B cell (primary cell): ENCODE measurements around the gene FARP1. TPM values are rescaled to one million over a fixed set of nuclear protein-coding genes. Genes with fewer than 3 reads are reported as not detected.

Experiments
- ATAC-seq: fragments of 200-7000 bp; cut with Tn5 transposase; one replicate; pipeline ENCODE4 v1.10.0; 2021; ENCODE audit warnings: low read depth, mild to moderate bottlenecking, moderate number of reproducible peaks, moderate library complexity
- CTCF ChIA-PET: fragments of 350-600 bp; sonication (Branson Sonifier 250); formaldehyde crosslinking; loops from one replicate; lab custom pipeline; 2021; ENCODE audit warnings: antibody characterized with exemption, inconsistent platforms; lab: Charles Lee
- POLR2A ChIA-PET: fragments of 350-600 bp; sonication (Branson Sonifier 250); formaldehyde crosslinking; loops from one replicate; lab custom pipeline; 2021; ENCODE audit warnings: antibody characterized with exemption; lab: Charles Lee
- DNase-seq: peaks from one replicate; pipeline ENCODE4 v3.0.0; 2013
- H2AFZ ChIP-seq: 2 replicates; pipeline ENCODE4 v1.6.1; 2012; ENCODE audit warnings: mild to moderate bottlenecking, low read depth, low read length; ENCODE audit not compliant: insufficient read depth, poor library complexity, severe bottlenecking
- H3K27ac ChIP-seq, 2 donors: 1 replicate in 1 of 2; 2 replicates in 1 of 2; pipeline ENCODE4 v1.5.1; 2012 to 2013; ENCODE audit warnings: low read length in 2 of 2, mild to moderate bottlenecking in 2 of 2, moderate library complexity in 1 of 2
- H3K27me3 ChIP-seq, 4 experiments: fragments of 200-600 bp in 1 of 4; sonication (generic) in 1 of 4; replicated peaks in 1 of 4; 1 replicate in 2 of 4; 2 replicates in 2 of 4; pipeline versions ENCODE4 v1.6.1 to v1.7.0; 2013 to 2016; ENCODE audit warnings: low read length in 3 of 4, mild to moderate bottlenecking in 2 of 4, mixed read lengths in 1 of 4, moderate library complexity in 1 of 4; ENCODE audit not compliant: insufficient read depth in 4 of 4, control insufficient read depth in 3 of 4; ENCODE audit errors: control extremely low read depth in 1 of 4
- H3K36me3 ChIP-seq, 2 experiments: replicated peaks in 1 of 2; 1 replicate in 1 of 2; 2 replicates in 1 of 2; pipeline versions ENCODE4 v1.6.1 to v1.7.1; 2013; ENCODE audit warnings: low read length in 1 of 2; ENCODE audit not compliant: insufficient read depth in 2 of 2, control insufficient read depth in 1 of 2; ENCODE audit errors: control extremely low read depth in 1 of 2, extremely low read depth in 1 of 2
- H3K4me1 ChIP-seq, 2 donors: fragments of 200-600 bp in 1 of 2; sonication (generic) in 1 of 2; 1 replicate in 1 of 2; 2 replicates in 1 of 2; pipeline versions ENCODE4 v1.5.1 to v1.6.1; 2013 to 2017; ENCODE audit warnings: low read length in 2 of 2; ENCODE audit not compliant: control insufficient read depth in 2 of 2, insufficient read depth in 2 of 2
- H3K4me2 ChIP-seq: replicated peaks from 2 replicates; pipeline ENCODE3; 2012; ENCODE audit warnings: mild to moderate bottlenecking, low read depth, low read length; ENCODE audit not compliant: poor library complexity, severe bottlenecking
- H3K4me3 ChIP-seq, 5 experiments: fragments of 200-600 bp in 1 of 5; sonication (generic) in 1 of 5; 1 replicate in 3 of 5; 2 replicates in 2 of 5; pipeline versions ENCODE4 v1.5.1 to v1.7.0; 2011 to 2016; ENCODE audit warnings: low read length in 4 of 5, mild to moderate bottlenecking in 4 of 5, low read depth in 2 of 5, control low read depth in 1 of 5, moderate library complexity in 1 of 5; ENCODE audit not compliant: insufficient read depth in 1 of 5; ENCODE audit errors: control extremely low read depth in 1 of 5, extremely low read depth in 1 of 5
- H3K79me2 ChIP-seq: fragments of 200-600 bp; sonication (generic); one replicate; pipeline ENCODE4 v1.6.0; 2016; ENCODE audit warnings: low read length; ENCODE audit not compliant: control insufficient read depth, insufficient read depth
- H3K9ac ChIP-seq: fragments of 200-600 bp; sonication (generic); 2 replicates; pipeline ENCODE4 v1.6.1; 2017; ENCODE audit warnings: mild to moderate bottlenecking, low read length, moderate library complexity
- H3K9me3 ChIP-seq, 3 donors: one replicate each; pipeline versions ENCODE4 v1.6.1 to v1.7.1; 2013; ENCODE audit warnings: low read length in 2 of 3; ENCODE audit not compliant: control insufficient read depth in 2 of 3, insufficient read depth in 1 of 3; ENCODE audit errors: control extremely low read depth in 1 of 3
- H4K20me1 ChIP-seq: 2 replicates; pipeline ENCODE4 v1.6.0; 2012; ENCODE audit warnings: mild to moderate bottlenecking, low read length; ENCODE audit not compliant: insufficient read depth, control insufficient read depth, poor library complexity, severe bottlenecking
- H3K27ac Mint-ChIP-seq: one replicate; pipeline ENCODE4 v1.8.0; 2021; ENCODE audit warnings: mixed read lengths
- H3K27me3 Mint-ChIP-seq: one replicate; pipeline ENCODE4 v1.8.0; 2021; ENCODE audit warnings: mixed read lengths
- H3K4me1 Mint-ChIP-seq: one replicate; pipeline ENCODE4 v1.8.0; 2021; ENCODE audit warnings: mixed read lengths
- H3K4me3 Mint-ChIP-seq: one replicate; pipeline ENCODE4 v1.8.0; 2021; ENCODE audit warnings: mixed read lengths
- H3K9me3 Mint-ChIP-seq: one replicate; pipeline ENCODE4 v1.8.0; 2022; ENCODE audit warnings: mixed read lengths; ENCODE audit not compliant: insufficient read depth
- EZH2 ChIP-seq: IDR thresholded peaks from 2 replicates; pipeline ENCODE4 v1.6.1; 2012; ENCODE audit warnings: borderline replicate concordance, low read depth, mild to moderate bottlenecking, moderate library complexity, low read length; ENCODE audit not compliant: insufficient read depth, poor library complexity, severe bottlenecking
- WGBS: methylation state at CpG from one replicate; pipeline ENCODE4 v1.1.5; 2013; ENCODE audit warnings: missing lambda C conversion rate; ENCODE audit not compliant: insufficient coverage; 5-methylcytosine and 5-hydroxymethylcytosine counted together
- intact Hi-C: fragments of 100-400 bp; cut with micrococcal nuclease; formaldehyde crosslinking; loops from one replicate; pipeline ENCODE4 v1.10.0; 2022
- polyA plus RNA-seq: library from polyadenylated mRNA; depleted of rRNA; stranded (reverse); fragments of >200 nt; gene quantifications from 2 replicates; pipeline ENCODE4 v1.2.3, GENCODE V29; 2012
- total RNA-seq, 2 donors: library from RNA; stranded (reverse); fragments of 120-200 nt in 1 of 2; gene quantifications; 1 replicate in 1 of 2; 2 replicates in 1 of 2; pipeline versions ENCODE4 v1.2.3 to v1.2.4, GENCODE V29; 2013 to 2022
- TF ChIP-seq, protein P1 (sequence below): fragments of 200-600 bp; IDR thresholded peaks from one replicate; pipeline ENCODE4 v1.8.0; 2022; ENCODE audit warnings: antibody characterized with exemption, mild to moderate bottlenecking

FARP1 gene
- total and polyA plus RNA-seq, 2 donors (not counting 1 experiment from before 2014, with no cell fraction given), result 0.15 to 1.5 TPM

DNA sequence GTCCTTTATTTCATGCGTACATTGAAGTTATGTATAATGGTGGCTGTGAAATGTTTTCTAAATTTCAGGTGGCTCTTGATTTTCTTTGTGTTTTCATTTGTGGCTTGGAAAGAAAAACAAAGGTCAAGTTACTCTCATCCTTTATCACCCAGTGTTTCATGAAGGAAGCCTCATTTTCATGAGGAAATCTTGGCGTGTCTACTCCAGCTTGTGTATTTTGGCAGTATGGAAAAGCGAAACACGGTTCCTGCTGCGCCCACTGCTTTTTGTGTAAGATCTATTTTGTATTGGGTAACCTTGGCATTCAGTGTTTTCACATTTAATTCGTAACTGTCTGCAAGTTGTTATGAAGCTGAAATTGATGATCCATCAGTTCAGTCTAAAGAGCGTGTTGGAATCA, 181.2 kb downstream of the FARP1 start:
- no peak overlapping the region for H3K27ac ChIP-seq
- Mint-ChIP-seq H3K27me3 (peaks cover 15% of the 10 kb centered on the region), H3K4me3 (no peak overlapping the region), H3K4me1 (no peaks in the 10 kb centered on the region), H3K27ac (no peak overlapping the region), H3K9me3 (no peaks in the 10 kb centered on the region)
- TF ChIP-seq EZH2, result no peak
- TF ChIP-seq, protein P1, sequence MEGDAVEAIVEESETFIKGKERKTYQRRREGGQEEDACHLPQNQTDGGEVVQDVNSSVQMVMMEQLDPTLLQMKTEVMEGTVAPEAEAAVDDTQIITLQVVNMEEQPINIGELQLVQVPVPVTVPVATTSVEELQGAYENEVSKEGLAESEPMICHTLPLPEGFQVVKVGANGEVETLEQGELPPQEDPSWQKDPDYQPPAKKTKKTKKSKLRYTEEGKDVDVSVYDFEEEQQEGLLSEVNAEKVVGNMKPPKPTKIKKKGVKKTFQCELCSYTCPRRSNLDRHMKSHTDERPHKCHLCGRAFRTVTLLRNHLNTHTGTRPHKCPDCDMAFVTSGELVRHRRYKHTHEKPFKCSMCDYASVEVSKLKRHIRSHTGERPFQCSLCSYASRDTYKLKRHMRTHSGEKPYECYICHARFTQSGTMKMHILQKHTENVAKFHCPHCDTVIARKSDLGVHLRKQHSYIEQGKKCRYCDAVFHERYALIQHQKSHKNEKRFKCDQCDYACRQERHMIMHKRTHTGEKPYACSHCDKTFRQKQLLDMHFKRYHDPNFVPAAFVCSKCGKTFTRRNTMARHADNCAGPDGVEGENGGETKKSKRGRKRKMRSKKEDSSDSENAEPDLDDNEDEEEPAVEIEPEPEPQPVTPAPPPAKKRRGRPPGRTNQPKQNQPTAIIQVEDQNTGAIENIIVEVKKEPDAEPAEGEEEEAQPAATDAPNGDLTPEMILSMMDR, result no peak
- no peak overlapping the region for H3K4me2 ChIP-seq
- intact Hi-C loops, result no loop called here
- ChIA-PET CTCF (no interaction called here), POLR2A (no interaction called here)
- H3K9me3 ChIP-seq, result no peaks in the 10 kb centered on the region
- no peak overlapping the region for H3K9ac ChIP-seq
- H3K79me2 ChIP-seq, result no peaks in the 10 kb centered on the region
- H2AFZ ChIP-seq, result no peak overlapping the region
- no peaks in the 10 kb centered on the region for H3K4me1 ChIP-seq
- DNase-seq (no peak), ATAC-seq (no peak)
- H3K27me3 ChIP-seq, result no peaks in the 10 kb centered on the region
- WGBS, result 93% methylated on average over 6 of the region's 7 CpGs
- H3K4me3 ChIP-seq, result no peak overlapping the region
- H4K20me1 ChIP-seq, result no peaks in the 10 kb centered on the region
- no peaks in the 10 kb centered on the region for H3K36me3 ChIP-seq

DNA sequence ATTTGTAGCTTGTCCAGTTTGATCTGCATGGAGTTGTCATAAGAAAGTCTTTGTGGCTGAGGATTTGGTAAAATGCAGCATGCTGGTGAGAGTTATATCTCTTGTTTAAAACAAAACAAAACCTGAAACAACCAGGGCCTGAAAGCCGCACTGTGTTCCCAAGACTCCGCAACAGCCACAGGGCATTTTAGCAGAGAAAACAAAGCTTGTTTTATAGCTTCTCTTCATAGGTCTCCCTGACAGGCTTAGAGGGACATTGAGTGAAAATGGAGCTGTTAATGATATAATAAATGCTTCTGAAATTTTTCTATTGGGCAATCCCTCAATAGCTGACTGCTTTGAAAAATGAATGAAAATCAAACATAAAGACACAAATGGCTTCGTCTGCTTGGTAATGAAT, 182.8 kb downstream of the FARP1 start:
- ATAC-seq, result no peak
- Histone ChIP-seq H3K9ac (no peak overlapping the region), H3K4me3 (no peak overlapping the region), H4K20me1 (no peaks in the 10 kb centered on the region), H3K4me2 (no peak overlapping the region), H3K36me3 (no peaks in the 10 kb centered on the region), H3K79me2 (no peaks in the 10 kb centered on the region), H3K27me3 (no peaks in the 10 kb centered on the region), H2AFZ (no peak overlapping the region), H3K9me3 (no peaks in the 10 kb centered on the region), H3K27ac (no peak overlapping the region), H3K4me1 (no peaks in the 10 kb centered on the region)
- TF ChIP-seq, protein P1, result no peak
- no peak for TF ChIP-seq EZH2
- Mint-ChIP-seq H3K4me1 (no peaks in the 10 kb centered on the region), H3K27me3 (peaks cover 19% of the 10 kb centered on the region), H3K4me3 (no peak overlapping the region), H3K27ac (no peak overlapping the region), H3K9me3 (no peaks in the 10 kb centered on the region)
- ChIA-PET POLR2A (no interaction called here), CTCF (no interaction called here)
- no peak for DNase-seq
- WGBS, result no CpG with 5 or more reads among the region's 3 CpGs
- intact Hi-C loops, result no loop called here
